Fibroblast of lung (primary cell): Measurements from ENCODE around the gene MIEF1.

Source experiments
- CTCF ChIP-seq, 2 donors: IDR thresholded peaks in 1 of 2; conservative IDR thresholded peaks in 1 of 2; 1 replicate in 1 of 2; 2 replicates in 1 of 2; pipeline ENCODE4 v1.5.1; 2011 to 2012; ENCODE audit warnings: low read length in 2 of 2, control low read depth in 1 of 2, inconsistent platforms in 1 of 2, low read depth in 1 of 2, mild to moderate bottlenecking in 1 of 2
- EZH2 ChIP-seq: IDR thresholded peaks from 2 replicates; pipeline ENCODE4 v1.5.1; 2012; ENCODE audit warnings: low read length, control low read depth, mild to moderate bottlenecking; ENCODE audit errors: missing control alignments

DNA sequence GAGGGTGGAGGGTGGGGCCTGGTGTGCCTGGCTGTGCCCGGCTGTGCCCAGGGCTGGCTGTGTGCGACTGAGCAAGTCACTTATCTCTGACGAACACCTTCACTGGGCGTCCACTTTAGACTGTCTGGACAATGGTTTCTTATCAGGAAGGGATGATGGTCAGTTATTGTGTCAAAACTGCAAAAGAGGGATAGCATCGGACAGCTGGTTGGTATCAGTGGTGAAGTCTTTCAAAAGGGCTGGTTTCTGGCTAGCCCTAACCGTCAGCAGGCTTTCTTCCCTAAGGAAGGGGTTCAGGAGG lies 49.4 kb upstream of the MIEF1 start:
- TF ChIP-seq CTCF (conservative IDR thresholded peaks at IDR 0.05 in 1 of 2, IDR thresholded peaks at IDR 0.05 in 1 of 2; ENCODE audit: low read depth in 1 of 2, low read length in 2 of 2) (no peak), EZH2 (no peak)
